HepG2 (cell line): ENCODE results near the gene STX12. TPM values are rescaled to one million over a fixed set of nuclear protein-coding genes. Genes with fewer than 3 reads are reported as not detected.
A peak's percentile ranks its signal among the peaks of the same experiment; 100 is the strongest.

ENCODE experiments used
- AHR ChIP-seq: IDR thresholded peaks from 2 replicates; pipeline ENCODE4 v1.6.1; 2018; ENCODE audit warnings: missing genetic modification reagents, missing compliant biosample characterization
- BCL3 ChIP-seq: sonication (generic); formaldehyde crosslinking; IDR thresholded peaks from 2 replicates; pipeline ENCODE4 v1.5.1; 2020; ENCODE audit warnings: mild to moderate bottlenecking, missing genetic modification reagents, moderate library complexity
- CENPBD1 ChIP-seq: sonication (generic); formaldehyde crosslinking; IDR thresholded peaks from 2 replicates; pipeline ENCODE4 v1.8.0; 2022; ENCODE audit warnings: missing genetic modification reagents, low read depth, mild to moderate bottlenecking, borderline replicate concordance
- FOXO4 ChIP-seq: sonication (generic); formaldehyde crosslinking; conservative IDR thresholded peaks from 2 replicates; pipeline ENCODE4 v1.8.1; 2023; ENCODE audit warnings: missing genetic modification reagents
- FOXP1 ChIP-seq, 2 experiments: fragments of 450-650 bp in 1 of 2; IDR thresholded peaks; 2 replicates each; pipeline ENCODE4 v1.6.1; 2017 to 2018; ENCODE audit warnings: antibody characterized with exemption in 1 of 2
- HMG20B ChIP-seq: conservative IDR thresholded peaks from 2 replicates; pipeline ENCODE4 v1.6.1; 2016; ENCODE audit warnings: missing genetic modification reagents, missing compliant biosample characterization
- MXD4 ChIP-seq: IDR thresholded peaks from 2 replicates; pipeline ENCODE4 v1.6.1; 2016; ENCODE audit warnings: mild to moderate bottlenecking, missing biosample characterization, missing genetic modification reagents
- SP4 ChIP-seq: sonication (generic); formaldehyde crosslinking; IDR thresholded peaks from 2 replicates; pipeline ENCODE4 v1.8.1; 2023; ENCODE audit warnings: mild to moderate bottlenecking, missing genetic modification reagents
- TRIM22 ChIP-seq: fragments of 450-650 bp; IDR thresholded peaks from 2 replicates; pipeline ENCODE4 v1.6.1; 2017
- ZNF746 ChIP-seq: sonication (generic); formaldehyde crosslinking; IDR thresholded peaks from 2 replicates; pipeline ENCODE4 v1.8.0; 2022; ENCODE audit warnings: mild to moderate bottlenecking, missing genetic modification reagents
- ZNF800 ChIP-seq: sonication (generic); formaldehyde crosslinking; IDR thresholded peaks from 2 replicates; pipeline ENCODE4 v1.4.0; 2020; ENCODE audit warnings: missing genetic modification reagents
- polyA plus RNA-seq, 8 experiments: library from polyadenylated mRNA; depleted of rRNA in 3 of 8; stranded (reverse) in 7 of 8; unstranded in 1 of 8; fragments of >200 nt; fragmentation: Illumina TruSeq in 4 of 8; extraction: Trizol in 4 of 8; gene quantifications; 2 replicates each; pipeline versions ENCODE4 v1.2.1 to v1.2.3, GENCODE V29; 2011 to 2016; ENCODE audit warnings: low read depth in 4 of 8, missing spikeins in 1 of 8, mixed read lengths in 1 of 8; ENCODE audit not compliant: insufficient read depth in 1 of 8
- total RNA-seq, 5 experiments: library from RNA; depleted of rRNA; stranded (reverse); fragments of >200 nt; fragmentation: Illumina TruSeq; extraction: Trizol; gene quantifications; 2 replicates each; pipeline ENCODE4 v1.2.3, GENCODE V29; 2016; ENCODE audit warnings: low read depth in 1 of 5
- TF ChIP-seq, protein P1 (sequence below), 2 experiments: sonication (generic) in 1 of 2; formaldehyde crosslinking in 1 of 2; IDR thresholded peaks; 2 replicates each; pipeline versions ENCODE4 v1.6.1 to v1.9.0; 2014 to 2022; ENCODE audit warnings: antibody characterized with exemption in 1 of 2, borderline replicate concordance in 1 of 2, inconsistent platforms in 1 of 2, low read depth in 1 of 2, missing genetic modification reagents in 1 of 2
- TF ChIP-seq, protein P2 (sequence below): sonication (generic); formaldehyde crosslinking; IDR thresholded peaks from 2 replicates; pipeline ENCODE4 v1.8.0; 2022; ENCODE audit warnings: mild to moderate bottlenecking, missing genetic modification reagents, moderate library complexity

STX12 gene
- total and polyA plus RNA-seq, 2 of the 13 experiments (the other 11 are each of a cell fraction or from before 2014, with no cell fraction given): 9.0 to 19.7 TPM

DNA sequence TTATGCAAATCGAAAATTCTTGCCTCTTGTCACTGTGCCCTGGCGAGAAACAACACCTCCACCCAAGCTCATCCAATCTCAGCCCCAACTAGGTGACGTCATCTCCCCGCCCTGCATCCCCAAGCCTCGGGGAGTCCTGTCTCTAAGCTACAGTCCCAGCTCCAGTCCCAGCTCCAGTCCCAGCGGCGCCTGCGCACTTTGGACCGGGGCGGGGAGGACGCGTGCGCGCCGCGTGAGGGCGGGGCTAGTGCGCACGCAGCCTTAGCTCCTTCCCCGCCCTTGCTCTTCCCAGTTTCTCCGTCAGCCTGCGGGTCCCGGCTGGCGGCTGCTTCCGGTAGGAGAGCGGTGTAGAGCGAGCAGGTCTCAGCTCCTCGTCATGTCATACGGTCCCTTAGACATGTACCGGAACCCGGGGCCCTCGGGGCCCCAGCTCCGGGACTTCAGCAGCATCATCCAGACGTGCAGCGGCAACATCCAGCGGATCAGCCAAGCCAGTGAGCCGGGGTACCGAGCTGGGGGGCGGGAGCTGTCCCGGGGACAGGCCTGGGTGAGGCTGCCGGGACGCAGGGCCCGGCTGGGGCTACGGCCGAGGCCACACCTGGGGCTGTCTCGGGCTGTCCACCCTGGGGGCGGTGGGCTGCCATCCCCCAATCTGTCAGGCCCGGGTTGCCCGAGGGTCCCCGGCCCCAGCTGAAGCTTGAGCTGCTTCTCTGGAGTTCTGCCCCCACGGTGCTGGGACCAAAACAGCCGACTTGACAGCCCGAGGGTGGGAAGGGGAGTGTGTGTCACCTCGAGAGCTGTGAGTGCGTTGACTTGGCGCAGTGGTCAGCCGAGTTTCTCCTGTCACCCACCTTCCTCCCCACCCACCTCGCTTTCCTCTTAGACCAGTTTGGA lies at the start of gene STX12 (continued):
- no peak for TF ChIP-seq TRIM22
- no peak for TF ChIP-seq AHR (CRISPR knock-in tag)
- TF ChIP-seq HMG20B (CRISPR knock-in tag): no peak
- TF ChIP-seq FOXP1 (IDR thresholded peaks at IDR 0.05): no peak
- no peak for TF ChIP-seq FOXP1 (CRISPR knock-in tag; IDR thresholded peaks at IDR 0.05)
- peak; percentile 79 for TF ChIP-seq SP4 (CRISPR knock-in tag)
- TF ChIP-seq BCL3 (CRISPR knock-in tag): peak; percentile 60; the same call in 1 of the 2 replicates
- no peak for TF ChIP-seq FOXO4
- TF ChIP-seq ZNF800 (CRISPR knock-in tag): no peak
- no peak for TF ChIP-seq ZNF746 (CRISPR knock-in tag)
- TF ChIP-seq, protein P1, sequence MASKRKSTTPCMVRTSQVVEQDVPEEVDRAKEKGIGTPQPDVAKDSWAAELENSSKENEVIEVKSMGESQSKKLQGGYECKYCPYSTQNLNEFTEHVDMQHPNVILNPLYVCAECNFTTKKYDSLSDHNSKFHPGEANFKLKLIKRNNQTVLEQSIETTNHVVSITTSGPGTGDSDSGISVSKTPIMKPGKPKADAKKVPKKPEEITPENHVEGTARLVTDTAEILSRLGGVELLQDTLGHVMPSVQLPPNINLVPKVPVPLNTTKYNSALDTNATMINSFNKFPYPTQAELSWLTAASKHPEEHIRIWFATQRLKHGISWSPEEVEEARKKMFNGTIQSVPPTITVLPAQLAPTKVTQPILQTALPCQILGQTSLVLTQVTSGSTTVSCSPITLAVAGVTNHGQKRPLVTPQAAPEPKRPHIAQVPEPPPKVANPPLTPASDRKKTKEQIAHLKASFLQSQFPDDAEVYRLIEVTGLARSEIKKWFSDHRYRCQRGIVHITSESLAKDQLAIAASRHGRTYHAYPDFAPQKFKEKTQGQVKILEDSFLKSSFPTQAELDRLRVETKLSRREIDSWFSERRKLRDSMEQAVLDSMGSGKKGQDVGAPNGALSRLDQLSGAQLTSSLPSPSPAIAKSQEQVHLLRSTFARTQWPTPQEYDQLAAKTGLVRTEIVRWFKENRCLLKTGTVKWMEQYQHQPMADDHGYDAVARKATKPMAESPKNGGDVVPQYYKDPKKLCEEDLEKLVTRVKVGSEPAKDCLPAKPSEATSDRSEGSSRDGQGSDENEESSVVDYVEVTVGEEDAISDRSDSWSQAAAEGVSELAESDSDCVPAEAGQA (IDR thresholded peaks at IDR 0.05; ENCODE audit: low read depth): peak; percentile 51; the same call in 1 of the 2 replicates
- TF ChIP-seq, protein P1 (CRISPR knock-in tag; IDR thresholded peaks at IDR 0.05; ENCODE audit: borderline replicate concordance): no peak
- TF ChIP-seq CENPBD1 (CRISPR knock-in tag): no peak
- TF ChIP-seq, protein P2, sequence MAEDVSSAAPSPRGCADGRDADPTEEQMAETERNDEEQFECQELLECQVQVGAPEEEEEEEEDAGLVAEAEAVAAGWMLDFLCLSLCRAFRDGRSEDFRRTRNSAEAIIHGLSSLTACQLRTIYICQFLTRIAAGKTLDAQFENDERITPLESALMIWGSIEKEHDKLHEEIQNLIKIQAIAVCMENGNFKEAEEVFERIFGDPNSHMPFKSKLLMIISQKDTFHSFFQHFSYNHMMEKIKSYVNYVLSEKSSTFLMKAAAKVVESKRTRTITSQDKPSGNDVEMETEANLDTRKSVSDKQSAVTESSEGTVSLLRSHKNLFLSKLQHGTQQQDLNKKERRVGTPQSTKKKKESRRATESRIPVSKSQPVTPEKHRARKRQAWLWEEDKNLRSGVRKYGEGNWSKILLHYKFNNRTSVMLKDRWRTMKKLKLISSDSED: no peak
- no peak for TF ChIP-seq MXD4 (CRISPR knock-in tag)
